MV-4-11 (cell line): ENCODE results near the gene TTC23.

Experiments used
- DNase-seq: peaks from one replicate; lab custom pipeline; 2025; lab: John Stamatoyannopoulos, UW

The TTC23 gene

GRCh38 chr15:99102332-99103235 is 146.8 kb downstream of the TTC23 start:
- no peak for DNase-seq

- DNase-seq = no peak
Measured at GRCh38 chr15:99101501-99101900, 147.9 kb downstream of the TTC23 start.

- peak; percentile 26 for DNase-seq
Measured at GRCh38 chr15:99100245-99101173, 148.9 kb downstream of the TTC23 start.

DNA sequence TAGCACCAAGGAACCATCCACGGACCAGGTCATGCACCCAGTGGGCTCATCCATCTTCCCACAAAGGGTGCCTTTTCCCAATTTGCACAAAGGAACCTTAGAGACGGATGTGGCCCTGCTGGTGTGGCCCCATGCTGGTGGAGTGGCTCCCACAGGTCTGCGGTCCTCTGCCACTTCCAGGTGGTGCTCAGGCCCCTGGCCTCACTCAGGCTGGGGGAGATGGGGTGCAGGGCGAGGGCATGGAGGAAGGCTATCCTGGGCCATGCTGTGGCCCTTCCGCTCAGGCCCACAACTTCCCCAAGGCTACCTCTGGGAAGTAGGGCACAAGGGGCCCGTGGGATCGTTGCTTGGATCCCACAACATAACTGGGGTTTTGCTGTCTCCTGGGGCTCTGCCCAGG is 149.7 kb downstream of the TTC23 start:
- no peak for DNase-seq

GRCh38 chr15:99098991-99099390 is 150.4 kb downstream of the TTC23 start:
- DNase-seq = no peak

- DNase-seq = no peak
Measured at GRCh38 chr15:99098426-99098825, 151.0 kb downstream of the TTC23 start.

GRCh38 chr15:99097441-99098410 is 151.7 kb downstream of the TTC23 start:
- no peak for DNase-seq

- no peak for DNase-seq
Measured at GRCh38 chr15:99096894-99097426, 152.4 kb downstream of the TTC23 start.

DNA sequence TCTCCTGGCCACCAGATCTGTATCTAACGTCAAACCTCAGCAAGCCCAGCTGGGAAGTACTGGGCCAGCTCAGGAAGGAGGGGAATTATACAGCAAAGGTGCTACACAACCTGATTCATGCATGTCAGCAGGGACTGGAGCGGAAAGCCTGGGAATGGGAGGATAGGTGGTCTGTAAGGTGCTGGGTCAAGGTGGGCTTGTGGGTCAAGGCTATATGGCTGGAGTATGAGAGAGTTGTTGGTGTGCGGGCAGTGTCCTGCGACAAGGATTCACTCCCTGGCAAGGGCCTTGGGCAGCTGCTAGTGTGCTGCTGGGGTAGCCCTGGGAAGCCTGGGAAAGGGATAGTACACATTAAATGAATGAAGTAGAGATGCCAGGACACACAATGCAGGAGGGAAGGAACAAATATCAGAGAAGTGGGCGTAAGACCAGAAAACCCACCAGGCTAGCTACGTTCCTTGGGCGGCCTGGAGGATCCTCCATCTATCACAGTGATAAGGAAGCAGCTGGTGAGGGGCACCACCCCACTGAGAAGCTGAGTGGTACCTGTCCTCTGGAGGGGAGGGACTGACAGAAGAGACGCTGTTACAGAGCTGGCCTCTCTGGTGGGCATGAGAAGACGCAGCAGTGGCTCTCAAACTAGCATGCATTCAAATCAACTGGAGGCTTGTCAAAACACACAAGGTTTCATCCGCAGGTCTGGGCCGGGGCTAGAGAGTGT is 153.0 kb downstream of the TTC23 start:
- no peak for DNase-seq

DNA sequence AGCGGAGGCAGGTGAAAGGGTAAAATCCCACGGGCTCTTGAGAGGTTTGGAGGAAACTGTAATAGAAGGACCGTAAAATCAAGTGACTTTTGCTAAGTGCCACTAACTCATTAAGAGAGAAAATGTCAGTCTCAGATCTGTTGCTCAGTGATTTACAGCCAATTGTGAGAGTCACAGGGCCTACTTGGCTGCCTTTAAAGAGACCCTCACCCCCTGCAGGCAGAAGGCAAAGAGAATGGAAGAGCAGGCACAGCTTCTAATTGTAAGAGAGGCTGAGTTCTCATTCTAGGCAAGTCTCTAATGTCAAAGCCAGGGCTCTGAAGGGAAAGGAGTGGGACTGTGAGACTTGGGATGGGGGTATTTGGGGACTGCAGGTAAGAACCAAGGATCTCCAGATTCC is 153.8 kb downstream of the TTC23 start:
- no peak for DNase-seq

GRCh38 chr15:99092554-99093172 is 156.7 kb downstream of the TTC23 start:
- DNase-seq = no peak

DNA sequence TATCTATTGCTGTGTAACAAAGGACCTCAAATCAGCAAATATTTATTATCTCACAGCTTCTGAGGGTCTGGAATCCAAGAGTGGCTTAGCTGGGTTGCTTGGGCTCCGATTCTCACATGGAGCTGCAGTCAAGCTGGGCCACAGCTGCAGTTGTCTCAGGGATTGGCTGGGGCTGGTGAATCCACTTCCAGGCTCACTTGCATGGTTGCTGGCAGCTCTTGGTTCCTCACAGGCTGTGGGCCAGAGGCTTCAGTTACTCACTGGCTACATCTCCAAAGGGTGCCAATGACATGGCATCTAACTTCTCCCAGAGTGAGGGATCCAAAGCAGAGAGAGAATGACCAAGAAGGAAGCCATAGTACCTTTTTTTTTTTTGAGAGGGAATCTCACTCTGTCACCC is 158.4 kb downstream of the TTC23 start:
- no peak for DNase-seq

DNA sequence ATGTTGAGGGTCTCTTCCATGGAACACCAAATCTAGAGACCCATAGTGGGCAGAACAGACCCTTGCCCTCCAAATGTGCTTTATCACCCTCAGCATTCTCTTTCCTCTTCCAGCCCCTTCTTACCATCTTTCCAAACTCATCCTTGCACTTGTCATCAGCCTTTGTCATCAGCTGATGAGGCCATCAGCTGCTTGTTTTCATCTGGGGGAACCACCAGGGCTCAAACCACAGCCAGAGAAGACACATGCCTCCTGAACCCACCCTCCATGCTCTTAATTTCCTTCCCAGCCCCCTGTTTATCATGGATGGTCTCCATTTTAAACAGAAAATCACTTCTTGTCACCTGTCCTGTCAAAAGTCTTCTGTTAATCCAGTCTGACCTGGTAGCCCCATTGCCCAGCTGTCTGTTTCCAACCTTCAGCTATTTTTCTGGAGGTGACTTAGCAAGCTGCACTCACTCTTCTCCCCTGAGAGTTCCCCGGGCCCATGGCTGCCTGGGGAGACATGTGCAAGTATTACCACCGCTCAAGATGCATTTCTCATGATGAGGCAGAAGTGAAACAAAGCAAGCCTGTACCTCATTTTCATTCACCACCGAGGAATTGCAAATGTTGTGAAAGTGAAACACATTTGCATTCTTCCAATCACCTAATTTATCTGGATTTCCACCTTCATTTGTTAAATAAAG is 159.2 kb downstream of the TTC23 start:
- peak; percentile 71 for DNase-seq

DNA sequence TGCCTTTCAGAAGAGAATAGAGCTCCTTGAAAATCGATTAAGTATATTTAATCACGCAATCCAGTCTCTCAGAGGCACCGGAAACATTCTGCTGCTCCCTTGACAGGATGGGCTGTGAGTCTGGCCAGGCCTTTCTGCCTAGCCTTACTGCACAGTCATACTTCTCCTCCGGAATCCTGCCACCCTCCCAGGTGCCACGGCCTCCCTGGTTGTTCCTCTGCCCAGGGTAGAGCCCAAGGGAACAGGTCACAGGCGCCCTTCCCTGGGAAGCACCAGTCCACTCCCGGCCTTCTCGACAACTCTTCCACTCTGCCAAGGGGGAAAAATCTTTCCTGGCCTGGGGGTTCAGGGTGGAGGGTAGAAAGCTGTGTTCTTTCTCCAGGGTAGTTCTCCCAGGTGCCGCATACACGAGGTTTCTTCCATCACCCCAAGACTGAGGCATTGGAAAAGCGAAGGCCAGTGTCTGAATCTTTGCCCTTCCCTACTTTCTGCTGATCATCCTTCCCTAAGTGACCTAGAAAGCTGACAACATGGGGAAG is 161.9 kb downstream of the TTC23 start:
- no peak for DNase-seq

DNA sequence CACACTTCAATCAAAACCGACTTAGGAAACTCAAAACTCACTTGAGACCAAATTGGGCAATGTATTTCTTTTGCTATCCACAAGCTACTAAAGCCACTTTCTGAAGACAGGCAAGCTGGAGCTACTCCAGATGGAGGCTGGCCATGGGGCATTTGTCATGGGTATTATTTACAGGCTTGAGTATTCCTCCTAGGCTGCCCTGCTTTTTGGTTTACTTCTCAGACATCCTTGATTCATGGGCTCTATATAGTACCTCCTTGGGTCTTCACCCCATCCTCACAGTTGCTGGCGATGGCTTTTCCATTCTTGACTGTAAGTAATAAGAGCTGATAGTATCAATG is 163.1 kb downstream of the TTC23 start:
- no peak for DNase-seq
